Hepatocyte (in vitro differentiated cells): Measurements from ENCODE around the gene LPP. TPM values are rescaled to one million over a fixed set of nuclear protein-coding genes. Genes with fewer than 3 reads are reported as not detected.

Source experiments
- DNase-seq: peaks from one replicate; pipeline ENCODE4 v3.0.0-alpha.2; 2016; ENCODE audit warnings: low spot score
- H2AFZ ChIP-seq: fragments of 200-600 bp; sonication (generic); 2 replicates; pipeline ENCODE4 v1.6.0; 2016; ENCODE audit warnings: antibody characterized with exemption, mild to moderate bottlenecking
- H3K27ac ChIP-seq: fragments of 200-600 bp; sonication (generic); 2 replicates; pipeline ENCODE4 v1.5.1; 2016; ENCODE audit warnings: mild to moderate bottlenecking
- H3K27me3 ChIP-seq: fragments of 200-600 bp; sonication (generic); 2 replicates; pipeline ENCODE4 v1.6.1; 2016
- H3K36me3 ChIP-seq: fragments of 200-600 bp; sonication (generic); replicated peaks from 2 replicates; pipeline ENCODE4 v1.5.1; 2016; ENCODE audit warnings: low read depth; ENCODE audit not compliant: insufficient read depth
- H3K4me1 ChIP-seq: fragments of 200-600 bp; sonication (generic); 2 replicates; pipeline ENCODE4 v1.5.1; 2016; ENCODE audit warnings: mild to moderate bottlenecking, moderate library complexity; ENCODE audit not compliant: insufficient read depth
- H3K4me2 ChIP-seq: fragments of 200-600 bp; sonication (generic); 2 replicates; pipeline ENCODE4 v1.6.0; 2016
- H3K4me3 ChIP-seq: fragments of 200-600 bp; sonication (generic); 2 replicates; pipeline ENCODE4 v1.5.1; 2016; ENCODE audit warnings: mild to moderate bottlenecking
- H3K79me2 ChIP-seq: fragments of 200-600 bp; sonication (generic); 2 replicates; pipeline ENCODE4 v1.6.0; 2017; ENCODE audit warnings: mild to moderate bottlenecking
- H3K9me2 ChIP-seq: fragments of 200-600 bp; sonication (generic); replicated peaks from 2 replicates; pipeline ENCODE4 v1.6.0; 2017; ENCODE audit warnings: mild to moderate bottlenecking; ENCODE audit not compliant: insufficient read depth
- H3K9me3 ChIP-seq: fragments of 200-600 bp; sonication (generic); 2 replicates; pipeline ENCODE4 v1.5.1; 2016; ENCODE audit warnings: low read depth, mild to moderate bottlenecking
- H4K20me1 ChIP-seq: fragments of 200-600 bp; sonication (generic); 2 replicates; pipeline ENCODE4 v1.6.0; 2016; ENCODE audit warnings: mild to moderate bottlenecking; ENCODE audit not compliant: insufficient read depth, poor library complexity, severe bottlenecking
- CTCF ChIP-seq: fragments of 200-600 bp; sonication (generic); IDR thresholded peaks from 2 replicates; pipeline ENCODE4 v1.5.1; 2016; ENCODE audit warnings: antibody characterized with exemption, mild to moderate bottlenecking; ENCODE audit not compliant: poor library complexity
- EZH2 ChIP-seq: fragments of 200-600 bp; sonication (generic); IDR thresholded peaks from 2 replicates; pipeline ENCODE4 v1.6.1; 2016; ENCODE audit warnings: antibody characterized with exemption, mild to moderate bottlenecking, borderline replicate concordance
- EZH2phosphoT487 ChIP-seq: fragments of 200-600 bp; sonication (generic); IDR thresholded peaks from one replicate; pipeline ENCODE4 v1.6.1; 2018; ENCODE audit warnings: antibody characterized with exemption, mild to moderate bottlenecking, low read depth, moderate library complexity; ENCODE audit not compliant: unreplicated experiment, severe bottlenecking
- WGBS: methylation state at CpG from one replicate; pipeline ENCODE4 v1.1.6; 2016; ENCODE audit warnings: low lambda C conversion rate; ENCODE audit errors: missing lambda C conversion rate; 5-methylcytosine and 5-hydroxymethylcytosine counted together
- polyA plus RNA-seq: library from polyadenylated mRNA; unstranded; fragments of >200 nt; fragmentation: Nextera tagmentation; extraction: Ambion mirVana; gene quantifications from 2 replicates; pipeline ENCODE4 v1.2.1, GENCODE V29; 2016
- total RNA-seq: library from RNA; depleted of rRNA; stranded (reverse); fragments of >200 nt; gene quantifications from 2 replicates; pipeline ENCODE4 v1.2.3, GENCODE V29; 2014

LPP gene
- total and polyA plus RNA-seq, 2 experiments from 2014 or later, result 53.2 to 73.8 TPM

- Histone ChIP-seq H3K36me3 (no peaks in the 10 kb centered on the region), H3K27me3 (no peaks in the 10 kb centered on the region), H3K27ac (no peak overlapping the region), H3K9me2 (no peaks in the 10 kb centered on the region), H3K4me1 (peaks cover 6% of the 10 kb centered on the region), H3K4me3 (no peak overlapping the region), H3K79me2 (peaks cover 4% of the 10 kb centered on the region), H4K20me1 (no peaks in the 10 kb centered on the region), H3K4me2 (no peak overlapping the region), H2AFZ (no peak overlapping the region), H3K9me3 (no peaks in the 10 kb centered on the region)
- TF ChIP-seq EZH2 (no peak), EZH2phosphoT487 (no peak), CTCF (no peak)
- WGBS, result 88% methylated on average over 5 of the region's 5 CpGs
- no peak for DNase-seq
These were observed 644.7 kb downstream of the LPP start for GRCh38 chr3:188798556-188799145.

GRCh38 chr3:188801393-188801792, 647.4 kb downstream of the LPP start:
- Histone ChIP-seq H3K9me2 (no peaks in the 10 kb centered on the region), H4K20me1 (no peaks in the 10 kb centered on the region), H3K79me2 (peaks cover 5% of the 10 kb centered on the region), H3K27ac (no peak overlapping the region), H2AFZ (no peak overlapping the region), H3K4me1 (peaks cover 6% of the 10 kb centered on the region), H3K9me3 (no peaks in the 10 kb centered on the region), H3K27me3 (no peaks in the 10 kb centered on the region), H3K36me3 (no peaks in the 10 kb centered on the region), H3K4me3 (no peak overlapping the region), H3K4me2 (no peak overlapping the region)
- TF ChIP-seq EZH2 (no peak), CTCF (no peak), EZH2phosphoT487 (no peak)
- WGBS, result 98% methylated on average over 4 of the region's 4 CpGs
- no peak for DNase-seq

- H3K27ac ChIP-seq, result no peak overlapping the region
- H3K9me2 ChIP-seq, result no peaks in the 10 kb centered on the region
- no peaks in the 10 kb centered on the region for H3K36me3 ChIP-seq
- H4K20me1 ChIP-seq, result no peaks in the 10 kb centered on the region
- H3K4me3 ChIP-seq, result no peak overlapping the region
- H3K79me2 ChIP-seq, result peaks cover 18% of the 10 kb centered on the region
- H2AFZ ChIP-seq, result no peak overlapping the region
- 93% methylated on average over 3 of the region's 3 CpGs for WGBS
- no peak for TF ChIP-seq EZH2
- no peak for TF ChIP-seq CTCF
- no peak for TF ChIP-seq EZH2phosphoT487
- H3K4me1 ChIP-seq, result peaks cover 6% of the 10 kb centered on the region
- no peaks in the 10 kb centered on the region for H3K27me3 ChIP-seq
- peaks cover 12% of the 10 kb centered on the region for H3K9me3 ChIP-seq
- H3K4me2 ChIP-seq, result no peak overlapping the region
- no peak for DNase-seq
These were observed 648.7 kb downstream of the LPP start for GRCh38 chr3:188802645-188803044.

- WGBS, result 100% methylated on average over 1 of the region's 1 CpG
- peaks cover 26% of the 10 kb centered on the region for H3K9me3 ChIP-seq
- peaks cover 48% of the 10 kb centered on the region for H3K79me2 ChIP-seq
- DNase-seq, result no peak
- H3K4me2 ChIP-seq, result no peak overlapping the region
- H3K4me1 ChIP-seq, result no peaks in the 10 kb centered on the region
- H4K20me1 ChIP-seq, result no peaks in the 10 kb centered on the region
- no peaks in the 10 kb centered on the region for H3K36me3 ChIP-seq
- H3K4me3 ChIP-seq, result no peak overlapping the region
- TF ChIP-seq CTCF, result no peak
- TF ChIP-seq EZH2, result no peak
- TF ChIP-seq EZH2phosphoT487, result no peak
- H3K9me2 ChIP-seq, result no peaks in the 10 kb centered on the region
- H3K27me3 ChIP-seq, result no peaks in the 10 kb centered on the region
- H3K27ac ChIP-seq, result no peak overlapping the region
- no peak overlapping the region for H2AFZ ChIP-seq
These were observed 653.0 kb downstream of the LPP start for GRCh38 chr3:188807006-188807405.
